ENCODE results near the gene PYM1. TPM values are rescaled to one million over a fixed set of nuclear protein-coding genes. Genes with fewer than 3 reads are reported as not detected.

PYM1 gene
- total RNA-seq, 4 donors from 2014 or later, result 8.2 to 26.8 (median 21.9) TPM

- Histone ChIP-seq H3K27ac (peak within 1 kb of the TSS; percentile 84 to 94), H3K9me3 (no peaks in the 10 kb centered on the region), H3K36me3 (no peaks in the 10 kb centered on the region), H3K27me3 (no peaks in the 10 kb centered on the region), H3K4me3 (peak within 1 kb of the TSS; percentile 80 to 93), H3K4me1 (peaks cover 5 to 6% of the 10 kb centered on the region in 2 donors)
- TF ChIP-seq CTCF (IDR thresholded peaks at IDR 0.05) (no peak), POLR2A (IDR thresholded peaks at IDR 0.05) (no peak)
- intact Hi-C loops (cut with DNase I; ENCODE audit: low total_unique reads), result no loop called here
- DNase-seq, result no peak
These were observed 38.3 kb upstream of the PYM1 start, which contains the start of gene PMEL for GRCh38 chr12:55965941-55966407. TSS of gene PMEL (minus strand) at chr12:55966042. CDS start at chr12:55966011, 31 bp downstream.

GRCh38 chr12:55965240-55965639 is 37.5 kb upstream of the PYM1 start:
- no peak overlapping the region for H3K27ac ChIP-seq
- no peak for DNase-seq
- intact Hi-C loops (cut with DNase I; ENCODE audit: low total_unique reads), result no loop called here
- no peaks in the 10 kb centered on the region for H3K9me3 ChIP-seq
- no peaks in the 10 kb centered on the region for H3K36me3 ChIP-seq
- H3K27me3 ChIP-seq, result no peaks in the 10 kb centered on the region
- TF ChIP-seq POLR2A (IDR thresholded peaks at IDR 0.05), result no peak
- TF ChIP-seq CTCF (IDR thresholded peaks at IDR 0.05), result no peak
- no peak overlapping the region for H3K4me3 ChIP-seq
- peaks cover 5 to 6% of the 10 kb centered on the region in 2 donors for H3K4me1 ChIP-seq

- intact Hi-C loops (cut with DNase I; ENCODE audit: low total_unique reads), result no loop called here
- no peak overlapping the region for H3K4me3 ChIP-seq
- no peak overlapping the region for H3K27ac ChIP-seq
- H3K36me3 ChIP-seq, result no peaks in the 10 kb centered on the region
- no peak for DNase-seq
- H3K4me1 ChIP-seq, result peaks cover 5 to 6% of the 10 kb centered on the region in 2 donors
- TF ChIP-seq POLR2A (IDR thresholded peaks at IDR 0.05) (no peak), CTCF (IDR thresholded peaks at IDR 0.05) (no peak)
- H3K9me3 ChIP-seq, result no peaks in the 10 kb centered on the region
- no peaks in the 10 kb centered on the region for H3K27me3 ChIP-seq
These were observed 36.1 kb upstream of the PYM1 start for GRCh38 chr12:55963760-55964159.

- TF ChIP-seq POLR2A (IDR thresholded peaks at IDR 0.05) (no peak), CTCF (IDR thresholded peaks at IDR 0.05) (no peak)
- intact Hi-C loops (cut with DNase I; ENCODE audit: low total_unique reads), result no loop called here
- H3K4me1 ChIP-seq, result no peaks in the 10 kb centered on the region
- no peaks in the 10 kb centered on the region for H3K36me3 ChIP-seq
- DNase-seq, result peak in 1 of 2 donors; percentile 25
- H3K27me3 ChIP-seq, result no peaks in the 10 kb centered on the region
- H3K27ac ChIP-seq, result no peak overlapping the region
- no peak overlapping the region for H3K4me3 ChIP-seq
- no peaks in the 10 kb centered on the region for H3K9me3 ChIP-seq
These were observed 29.6 kb upstream of the PYM1 start for GRCh38 chr12:55957106-55957859.

GRCh38 chr12:55955800-55956508 is 28.3 kb upstream of the PYM1 start:
- Histone ChIP-seq H3K9me3 (no peaks in the 10 kb centered on the region), H3K36me3 (no peaks in the 10 kb centered on the region), H3K27ac (no peak overlapping the region), H3K27me3 (no peaks in the 10 kb centered on the region), H3K4me1 (no peaks in the 10 kb centered on the region), H3K4me3 (no peak overlapping the region)
- no peak for TF ChIP-seq POLR2A (IDR thresholded peaks at IDR 0.05)
- no peak for TF ChIP-seq CTCF (IDR thresholded peaks at IDR 0.05)
- DNase-seq, result peak in 1 of 2 donors; percentile 27
- intact Hi-C loops (cut with DNase I; ENCODE audit: low total_unique reads), result no loop called here
